SHP77 treated with DMSO at 0.1 percent for 48 hours (cell line): Measurements from ENCODE around the gene GPC6.

Experiments
- DNase-seq: peaks from one replicate; lab custom pipeline; 2025; lab: John Stamatoyannopoulos, UW

The GPC6 gene

DNA sequence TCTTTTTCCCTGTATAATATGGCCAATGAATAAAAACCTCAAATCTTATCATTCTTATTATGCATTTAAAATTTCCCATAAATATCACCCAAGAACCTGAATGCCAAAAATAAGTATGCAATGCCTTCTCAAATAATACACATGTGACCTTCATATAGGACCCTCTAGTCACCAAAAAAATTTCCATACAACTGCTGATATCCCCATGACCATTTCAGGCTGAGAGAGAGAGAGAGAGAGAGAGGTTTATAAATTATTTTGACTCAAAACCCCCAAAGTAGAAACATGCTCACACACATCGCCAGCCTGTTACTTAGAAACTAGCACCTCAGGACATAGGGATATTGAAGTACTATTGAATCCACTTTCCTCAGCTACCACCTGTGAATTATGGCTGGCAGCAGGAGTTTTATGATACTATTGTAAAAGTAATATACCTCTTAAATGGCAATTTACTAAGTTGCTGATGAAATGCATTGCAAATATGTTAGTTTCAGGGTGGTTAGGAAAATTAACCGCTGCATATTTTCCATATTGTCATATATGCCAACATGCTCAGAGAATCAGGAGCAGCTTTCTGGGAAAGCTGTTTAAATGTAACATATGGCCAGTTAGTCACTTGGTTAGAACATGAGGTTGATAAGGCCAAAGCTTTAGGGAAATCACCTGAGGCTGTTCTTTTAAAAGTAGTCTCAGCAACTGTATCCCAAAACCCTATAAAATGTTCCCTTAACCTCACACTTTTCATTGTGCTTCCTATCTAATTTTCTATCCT lies 1022.0 kb downstream of the GPC6 start:
- DNase-seq = no peak

DNA sequence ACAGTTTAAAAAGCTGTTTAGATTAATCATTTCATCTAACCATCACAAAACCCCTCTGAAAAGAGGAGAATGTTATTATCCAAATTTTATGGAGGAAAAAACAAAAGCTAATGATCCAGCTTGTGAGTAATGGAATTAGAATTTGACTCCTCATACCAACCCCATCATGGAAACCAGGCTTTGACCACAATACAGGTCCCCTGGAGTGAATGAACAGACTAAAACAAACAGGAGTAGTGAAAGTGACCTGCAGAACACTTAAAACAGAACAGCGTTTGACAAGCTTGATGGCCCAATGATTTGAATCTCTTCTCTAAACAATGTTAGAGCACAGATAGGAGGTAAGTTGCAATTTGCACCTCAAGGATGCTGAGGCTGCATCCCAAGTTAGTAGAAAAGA lies 1022.9 kb downstream of the GPC6 start:
- no peak for DNase-seq

DNA sequence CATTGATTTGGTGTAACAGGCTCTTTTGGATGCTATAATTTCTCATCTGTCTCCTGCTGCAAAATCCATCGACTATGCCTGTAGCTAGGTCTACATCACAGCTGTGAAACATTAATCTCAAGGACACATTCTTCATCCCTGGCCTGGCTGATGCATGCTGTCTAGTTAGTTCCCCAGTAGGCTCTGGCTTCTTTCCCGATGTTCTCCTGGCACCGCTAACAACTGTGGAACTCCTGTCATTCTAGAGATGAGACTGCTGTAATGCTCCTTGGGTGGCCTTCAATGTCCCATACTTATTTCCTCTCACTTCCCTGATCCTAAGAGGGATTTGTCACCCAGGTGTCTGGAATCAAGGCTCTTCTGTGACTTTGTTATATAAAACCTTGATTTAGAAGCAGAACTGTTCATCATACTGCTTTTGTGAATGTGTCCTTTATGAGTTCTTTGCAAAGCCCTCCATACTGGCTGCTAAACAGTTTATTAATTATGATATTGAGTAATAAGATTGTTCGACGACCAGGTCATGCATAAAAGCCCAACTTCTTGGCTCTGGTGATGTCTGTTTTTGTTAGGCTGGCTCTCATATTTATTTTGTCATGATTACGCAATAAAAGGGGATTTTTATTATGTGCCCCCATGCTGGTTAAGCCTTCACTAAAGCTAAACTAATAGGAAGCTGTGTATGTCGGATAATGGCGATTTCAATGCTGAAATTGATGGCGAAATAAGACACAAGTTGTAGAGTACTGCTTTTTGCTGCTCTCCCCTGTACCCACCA lies 1025.4 kb downstream of the GPC6 start:
- DNase-seq = no peak

DNA sequence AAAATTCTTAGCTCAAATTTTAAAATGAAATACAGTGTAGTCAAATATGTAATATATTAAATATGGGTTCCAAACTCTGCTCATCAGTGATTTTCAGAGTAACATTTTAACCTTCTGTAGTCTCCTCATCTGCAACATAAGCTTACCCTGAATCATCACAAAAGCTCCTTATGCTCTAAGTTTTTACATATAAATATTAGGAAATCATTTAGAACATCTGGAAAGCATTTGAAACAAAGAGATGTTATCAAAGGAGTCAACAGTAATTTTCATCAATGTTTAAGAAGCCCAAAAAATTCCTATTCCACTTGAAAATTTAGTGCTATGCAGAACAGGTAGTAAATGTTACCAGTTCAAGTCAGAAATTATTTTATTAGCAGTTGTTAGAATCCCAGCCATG lies 1028.1 kb downstream of the GPC6 start:
- DNase-seq = no peak

DNA sequence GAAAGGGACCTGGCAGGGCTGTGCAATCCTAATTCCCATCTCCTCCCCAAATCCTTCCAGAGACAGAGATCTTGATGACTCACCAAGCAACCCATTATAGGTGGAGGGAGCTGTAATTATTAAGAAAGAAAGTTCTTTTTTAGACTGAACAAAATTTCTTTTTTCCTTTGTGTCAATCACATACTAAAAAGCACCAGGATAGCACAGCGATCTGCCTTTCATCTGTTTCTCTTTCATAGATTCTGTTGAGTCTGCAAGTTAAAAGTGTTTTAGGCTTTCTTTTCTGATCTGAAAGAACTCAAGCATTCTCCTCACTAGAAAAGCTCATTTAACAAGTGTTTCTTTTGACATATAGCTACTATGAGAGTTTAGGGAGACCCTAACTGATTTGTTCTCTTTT lies 1030.1 kb downstream of the GPC6 start:
- no peak for DNase-seq

DNA sequence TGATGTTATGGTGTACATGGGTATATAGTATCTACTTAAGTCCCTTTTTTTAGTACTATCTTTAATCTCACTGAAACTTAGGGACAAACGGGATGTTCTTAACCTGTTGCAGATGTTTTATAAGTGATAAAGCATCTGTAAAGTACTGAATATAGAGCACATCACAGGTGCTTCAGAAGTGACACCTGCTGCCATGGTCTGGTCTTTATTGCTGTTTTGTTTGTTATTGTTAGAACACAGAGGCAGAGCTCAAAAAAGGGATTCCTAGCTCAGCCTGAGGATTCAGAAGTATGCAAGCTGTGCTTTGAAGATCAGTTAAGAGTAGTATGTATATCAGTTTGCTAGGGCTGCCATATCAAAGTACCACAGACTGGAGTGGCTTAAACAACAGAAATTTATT lies 1033.4 kb downstream of the GPC6 start:
- no peak for DNase-seq

DNA sequence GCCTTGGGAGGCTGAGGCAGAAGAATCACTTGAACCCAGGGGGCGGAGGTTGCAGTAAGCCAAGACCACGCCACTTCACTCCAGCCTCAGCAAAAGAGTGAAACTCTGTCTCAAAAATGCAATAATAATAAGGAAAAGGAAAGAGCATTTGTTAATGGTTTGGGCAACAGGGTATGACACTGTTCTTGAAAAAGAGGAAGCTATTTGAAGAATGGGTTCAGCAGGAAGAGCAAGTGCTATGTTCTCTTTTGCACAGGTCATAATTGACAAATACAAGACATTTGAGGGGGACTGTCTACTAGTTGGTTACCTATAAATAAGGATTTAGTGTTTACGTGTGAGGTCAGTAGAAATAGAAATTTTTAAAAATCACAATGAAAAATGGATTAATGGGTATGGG lies 1034.6 kb downstream of the GPC6 start:
- no peak for DNase-seq

DNA sequence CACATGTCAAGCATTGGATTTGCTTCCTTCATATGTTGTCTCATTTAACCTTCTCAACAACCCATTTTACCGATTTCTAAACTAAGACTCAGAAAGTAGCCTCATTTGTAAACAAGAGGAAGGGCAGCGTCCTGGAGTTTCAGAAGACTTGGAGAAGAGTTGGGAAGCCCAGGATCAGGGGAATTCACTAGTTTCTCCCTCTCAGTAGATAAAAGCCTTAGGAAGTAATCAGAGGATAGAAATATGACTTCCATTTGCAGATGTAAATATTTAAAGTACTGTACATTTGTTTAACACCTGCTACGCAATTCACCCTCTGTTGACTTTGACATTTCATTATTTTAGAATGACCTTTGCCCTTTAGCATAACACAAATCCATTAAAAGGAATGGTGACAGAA lies 1036.4 kb downstream of the GPC6 start:
- DNase-seq = peak; percentile 16

DNA sequence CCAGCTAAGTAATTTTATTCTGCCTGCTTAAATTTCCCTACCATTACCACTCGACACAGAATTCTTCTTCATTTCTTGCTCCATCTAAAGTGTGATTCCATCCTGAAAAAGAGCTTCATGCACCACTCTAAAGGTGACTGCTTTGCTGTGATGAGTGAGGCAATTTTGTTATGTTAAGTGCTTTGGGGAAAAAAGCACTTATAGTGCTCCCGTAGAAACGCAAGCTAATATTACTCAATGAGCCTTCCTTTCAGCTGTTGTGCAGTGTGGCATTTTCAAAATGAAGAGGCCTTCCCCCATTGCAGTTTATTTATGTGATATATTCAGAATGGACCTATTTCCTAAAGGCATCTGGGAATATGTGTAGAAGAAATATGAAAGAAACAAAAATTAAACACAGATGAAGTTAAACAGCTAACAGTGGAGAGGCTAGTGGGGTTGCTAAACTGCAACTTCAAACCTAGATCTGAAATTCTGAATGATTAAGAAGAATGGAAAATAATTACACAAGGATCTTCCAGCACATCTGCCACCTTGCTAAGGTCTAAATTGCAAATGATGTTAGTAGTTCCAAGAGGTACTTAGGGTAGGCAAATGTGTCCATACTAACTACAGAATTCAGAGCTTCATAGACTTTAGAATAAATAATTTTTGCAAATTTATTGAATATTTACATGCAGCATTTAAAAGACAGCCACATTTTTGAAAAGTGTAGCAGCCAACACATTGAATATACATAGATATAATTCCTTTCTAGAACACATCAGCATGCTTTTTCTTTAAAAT lies 1041.2 kb downstream of the GPC6 start:
- DNase-seq = no peak

DNA sequence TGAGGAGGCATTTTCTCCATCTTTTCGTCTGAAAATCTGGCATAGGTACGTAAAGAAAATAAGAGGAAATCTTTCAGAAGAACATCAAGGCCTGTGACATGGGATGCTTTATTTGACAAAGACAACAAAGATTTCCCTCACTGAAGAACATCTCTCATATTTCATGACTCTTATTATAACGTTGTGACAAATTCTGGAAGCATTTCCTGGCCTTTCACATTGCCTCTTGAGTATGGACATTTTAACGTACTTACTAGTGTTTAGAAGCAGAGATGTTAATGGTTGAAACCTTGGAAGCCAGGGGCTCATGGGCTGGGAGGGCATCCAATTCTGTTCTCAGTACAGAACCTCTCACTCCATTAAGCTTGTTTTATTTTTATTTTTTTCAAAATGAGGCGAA lies 1042.1 kb downstream of the GPC6 start:
- DNase-seq = no peak

DNA sequence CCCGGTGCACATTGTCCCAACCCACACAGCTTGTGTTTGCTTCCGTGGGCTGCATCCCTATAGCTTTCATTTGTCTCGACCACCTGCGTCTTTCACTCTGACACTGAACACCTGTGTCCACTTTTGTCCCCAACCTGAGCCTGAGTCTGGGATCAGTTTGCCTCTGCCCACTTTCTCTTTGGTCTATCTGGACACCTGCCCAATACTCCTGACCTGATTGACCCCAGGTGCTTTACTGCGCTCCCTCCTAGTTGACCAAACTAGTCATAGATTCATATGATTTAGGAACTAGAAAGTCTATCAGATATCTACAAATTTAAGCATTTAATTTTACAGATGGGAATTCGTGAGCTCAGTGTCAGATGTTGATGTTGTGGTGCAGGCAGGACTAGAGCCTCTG lies 1043.0 kb downstream of the GPC6 start:
- DNase-seq = peak; percentile 47

DNA sequence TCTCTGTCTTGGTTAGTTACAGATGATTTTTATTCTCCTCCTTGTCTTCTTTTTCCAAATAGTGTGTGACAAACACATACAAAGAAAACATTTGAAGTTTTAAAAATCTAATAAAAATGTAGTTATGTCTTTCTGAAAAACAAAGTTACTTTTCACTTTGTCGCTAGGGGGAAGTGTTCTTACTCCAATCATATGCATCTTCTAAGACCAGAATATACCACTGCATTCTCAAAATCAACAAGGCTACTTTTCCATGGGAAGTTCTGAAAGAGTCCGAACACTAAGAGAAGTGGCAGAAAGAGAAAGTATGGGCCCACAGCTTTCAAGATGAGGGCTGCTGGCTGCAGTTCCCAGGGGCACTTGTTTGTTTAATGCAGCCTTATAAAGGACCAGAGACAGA lies 1043.9 kb downstream of the GPC6 start:
- DNase-seq = no peak

DNA sequence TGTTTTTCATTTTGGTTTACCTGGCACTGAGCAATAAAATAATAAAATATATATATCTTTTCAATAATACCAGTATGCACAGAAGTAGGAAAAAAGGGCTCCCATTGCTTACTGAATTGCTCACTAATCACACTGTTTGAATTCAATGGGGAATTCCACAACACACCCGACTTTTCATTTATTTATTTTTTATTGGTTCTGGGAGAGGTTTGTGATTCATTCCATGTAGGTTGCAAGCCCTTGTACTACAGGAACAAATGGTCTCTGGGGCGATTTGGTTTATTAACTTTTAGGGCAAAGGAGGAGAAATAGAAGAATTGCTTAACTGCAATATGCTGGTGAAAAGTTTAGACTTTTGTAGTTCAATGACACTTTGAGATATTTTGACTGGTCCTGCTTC lies 1045.4 kb downstream of the GPC6 start:
- DNase-seq = no peak

DNA sequence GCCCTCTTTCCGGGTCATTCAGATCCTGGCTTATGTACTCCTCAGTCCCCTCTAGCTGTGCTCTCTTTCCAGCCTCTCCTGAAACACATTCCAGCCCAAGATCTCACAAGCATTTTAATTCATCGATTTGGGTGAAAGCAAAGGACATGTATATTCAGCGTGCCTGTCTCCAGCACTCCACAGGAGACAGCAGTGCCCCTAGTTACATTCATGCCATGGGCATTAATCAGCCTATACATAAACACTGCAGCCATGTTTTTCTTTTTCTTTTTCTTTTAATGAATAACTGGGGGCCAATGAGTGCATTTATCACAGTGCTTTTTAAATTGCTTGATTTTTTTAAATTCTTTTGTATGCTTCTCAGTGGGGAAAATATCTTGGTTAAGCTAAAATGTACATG lies 1053.7 kb downstream of the GPC6 start:
- no peak for DNase-seq

DNA sequence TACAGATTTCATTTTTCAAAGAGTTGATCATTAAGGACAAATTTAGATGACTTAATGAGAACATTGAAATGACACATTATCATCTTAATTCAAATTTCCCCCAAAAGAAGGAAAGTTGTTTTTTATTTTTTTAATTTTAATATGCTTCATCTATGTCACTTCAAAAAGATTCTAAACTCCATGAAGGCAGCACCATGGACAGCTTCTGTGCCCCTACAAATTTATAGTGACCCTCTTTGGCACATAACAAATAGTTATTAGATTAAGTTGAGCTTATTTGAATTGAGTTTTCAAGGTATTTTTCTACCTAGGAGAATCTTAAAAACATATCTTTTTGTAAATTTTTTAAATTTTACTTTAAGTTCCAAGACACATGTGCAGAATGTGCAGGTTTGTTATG lies 1054.2 kb downstream of the GPC6 start:
- DNase-seq = no peak

DNA sequence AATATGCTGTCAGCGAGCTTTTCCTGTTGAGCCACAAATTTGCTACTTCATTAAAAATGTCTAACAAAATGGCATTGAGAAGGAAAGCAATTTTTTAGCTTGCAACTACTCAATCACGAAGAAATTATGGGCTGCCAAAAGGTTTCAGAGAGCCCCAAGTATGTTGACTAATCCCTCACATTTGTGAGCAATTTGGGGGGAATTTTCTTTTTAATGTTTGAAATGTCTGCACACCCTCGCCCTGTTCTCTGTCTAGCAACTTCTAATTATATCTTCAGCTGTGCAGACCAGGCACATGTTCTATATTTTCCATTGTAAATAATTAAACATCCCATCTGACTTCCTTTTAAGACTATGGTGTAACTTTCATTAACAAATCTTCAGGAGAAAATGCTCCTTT lies 1060.0 kb downstream of the GPC6 start:
- no peak for DNase-seq

DNA sequence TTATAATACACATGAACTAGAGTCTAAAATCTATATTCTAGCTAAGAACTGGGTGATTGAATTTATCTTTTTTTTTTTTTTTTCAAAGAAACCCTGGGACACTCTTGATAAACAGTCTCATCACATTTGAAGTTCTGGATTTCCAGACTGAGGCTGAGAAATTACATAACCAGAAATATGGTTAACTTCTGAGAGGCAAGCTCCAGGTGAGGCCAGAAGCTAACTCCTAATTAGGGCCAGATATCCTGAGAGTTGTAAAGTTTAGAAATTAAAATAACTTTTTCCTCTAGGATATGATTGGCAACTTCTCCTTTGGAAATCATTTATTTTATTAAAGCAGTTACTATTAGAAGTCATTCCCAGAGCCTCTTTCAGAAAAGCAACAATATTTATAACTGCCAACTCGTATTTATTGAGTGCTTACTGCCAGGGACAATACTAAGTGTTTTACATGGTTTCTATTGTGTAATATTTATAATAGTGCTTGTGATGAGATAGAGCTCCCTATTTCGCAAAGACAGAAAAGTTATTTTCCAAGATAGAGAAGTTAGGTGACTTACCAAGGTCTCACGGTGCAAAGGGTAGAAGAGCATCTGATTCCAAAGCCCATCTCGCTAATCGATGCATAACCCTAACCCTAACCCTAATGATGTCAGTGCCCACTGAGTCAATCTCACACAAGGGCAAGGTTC lies 1065.2 kb downstream of the GPC6 start:
- DNase-seq = no peak

DNA sequence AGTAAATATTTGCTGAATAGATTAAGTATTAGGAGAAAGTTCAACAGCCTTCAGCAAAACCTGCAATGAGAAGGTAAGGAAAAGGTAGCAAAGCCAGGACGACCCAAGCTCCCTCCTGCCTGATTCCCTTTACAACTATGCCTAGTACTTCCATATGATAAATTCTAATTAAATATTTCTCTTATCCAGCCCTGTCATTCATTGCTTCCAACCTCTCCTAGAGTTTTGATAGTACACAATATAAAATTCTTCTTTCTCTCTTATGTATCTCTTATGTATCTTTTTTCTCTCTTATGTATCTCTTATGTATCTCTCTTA lies 1065.7 kb downstream of the GPC6 start:
- no peak for DNase-seq

DNA sequence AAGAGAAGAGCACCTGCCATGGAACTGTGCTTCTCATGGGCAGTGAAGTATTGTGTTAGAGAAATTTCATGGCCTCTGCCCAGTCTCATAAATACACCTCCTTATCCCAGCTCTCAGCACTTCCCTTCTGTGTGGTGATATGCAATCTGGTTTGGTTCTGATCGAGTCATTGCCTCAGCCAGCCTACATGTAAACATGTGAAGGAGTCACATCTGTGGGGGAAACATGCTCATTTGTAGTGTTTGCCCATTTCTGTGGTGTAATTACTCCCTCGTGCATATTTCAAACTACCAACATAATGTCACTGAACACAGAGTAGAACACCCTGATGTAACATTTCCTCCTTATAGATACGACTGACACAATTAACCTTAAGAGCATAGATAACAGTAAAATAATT lies 1069.9 kb downstream of the GPC6 start:
- DNase-seq = no peak

DNA sequence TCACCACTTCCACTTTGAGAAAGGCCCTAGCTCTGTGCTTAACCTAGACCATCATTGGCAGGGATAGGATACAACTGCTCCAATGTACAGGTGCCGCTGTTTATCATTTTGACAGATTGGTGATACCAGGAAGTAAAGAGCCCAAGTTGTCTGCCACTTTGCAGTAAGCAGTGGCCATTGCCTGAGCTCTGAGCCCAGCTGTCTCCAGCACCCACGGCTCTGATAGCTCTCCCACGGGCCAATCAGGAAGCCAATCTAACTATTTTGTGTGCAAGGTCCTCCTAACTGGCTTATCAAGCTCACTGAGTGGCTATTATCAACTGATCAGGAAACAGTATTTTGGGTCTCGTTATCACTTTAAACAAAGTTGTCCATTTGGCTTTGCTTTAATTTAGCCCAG lies 1071.7 kb downstream of the GPC6 start:
- DNase-seq = no peak

DNA sequence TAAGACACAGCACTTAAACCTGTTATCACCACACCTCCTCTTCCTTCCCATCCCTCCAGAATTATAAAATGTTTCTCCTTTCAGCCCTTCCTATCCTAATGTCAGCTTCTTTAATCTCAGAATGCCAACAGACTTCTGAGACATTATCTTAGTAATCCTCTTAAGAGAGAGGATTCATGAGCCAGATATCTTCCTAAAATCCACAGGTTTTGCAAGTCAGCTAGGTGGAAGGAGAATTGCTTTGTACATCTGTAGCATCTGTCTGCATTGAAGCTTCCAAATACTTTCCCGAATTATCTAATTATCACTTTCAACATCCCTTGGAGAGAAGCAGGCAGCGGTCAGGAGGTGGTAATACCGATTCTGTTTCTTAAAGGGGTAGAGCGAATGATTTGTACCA lies 1073.8 kb downstream of the GPC6 start:
- no peak for DNase-seq

DNA sequence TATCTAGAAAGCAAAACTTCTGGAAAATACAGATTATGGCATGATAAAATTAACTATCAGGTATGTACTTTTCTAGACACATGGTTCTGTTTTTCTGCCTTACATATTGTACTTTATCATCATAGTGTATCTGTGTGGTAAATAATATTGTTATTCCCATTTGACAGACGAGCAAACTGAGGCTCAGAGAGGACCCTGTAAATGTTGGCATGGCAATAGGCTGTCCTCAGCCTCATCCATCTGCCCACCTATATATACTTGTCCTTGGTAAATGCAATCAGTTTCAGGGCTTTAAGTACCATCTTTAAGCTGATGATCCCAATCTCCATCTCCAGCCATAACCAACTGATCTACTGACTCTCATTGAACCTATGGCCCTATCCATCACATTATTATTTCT lies 1074.9 kb downstream of the GPC6 start:
- DNase-seq = no peak
